Measurements from ENCODE around the gene ZBBX.

The ZBBX gene

DNA sequence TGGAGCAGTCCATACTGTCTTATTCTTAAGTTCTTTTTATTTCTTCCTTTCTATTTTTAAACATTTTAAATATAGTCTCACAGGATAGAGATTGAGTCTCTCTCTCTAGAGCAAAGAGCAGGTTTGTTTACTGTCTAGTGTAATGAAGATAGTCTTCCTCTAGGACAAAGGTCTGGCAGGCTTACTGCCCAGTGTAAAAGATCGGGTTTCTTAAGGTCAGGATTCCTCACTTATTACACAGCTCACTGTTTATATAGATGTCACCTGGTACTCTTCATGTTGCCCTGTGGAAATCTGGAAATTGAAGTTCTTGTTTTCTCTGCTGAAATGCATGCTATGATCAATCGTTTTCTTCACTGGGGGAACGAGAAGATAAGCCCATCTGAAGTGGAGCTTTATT is 76.0 kb downstream of the ZBBX start:
- no peak for DNase-seq

DNA sequence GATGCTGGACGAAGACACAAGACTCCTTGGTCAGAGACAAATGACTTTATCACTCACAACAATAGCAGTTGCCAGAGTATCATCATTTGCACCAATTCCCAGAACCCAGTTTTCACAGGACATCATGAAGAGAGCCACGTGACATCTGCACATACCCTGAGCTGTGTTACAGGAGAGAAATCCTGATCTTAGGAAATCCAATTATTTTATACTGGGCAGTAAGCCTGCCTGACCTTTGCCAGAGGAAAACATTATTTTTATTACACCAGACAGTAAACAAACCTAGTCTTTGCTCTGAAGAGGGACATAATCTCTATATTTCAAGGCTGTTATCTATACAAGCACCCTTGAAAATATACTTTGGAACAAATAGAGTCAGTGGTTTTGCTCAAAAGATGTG is 77.4 kb downstream of the ZBBX start:
- DNase-seq = no peak

DNA sequence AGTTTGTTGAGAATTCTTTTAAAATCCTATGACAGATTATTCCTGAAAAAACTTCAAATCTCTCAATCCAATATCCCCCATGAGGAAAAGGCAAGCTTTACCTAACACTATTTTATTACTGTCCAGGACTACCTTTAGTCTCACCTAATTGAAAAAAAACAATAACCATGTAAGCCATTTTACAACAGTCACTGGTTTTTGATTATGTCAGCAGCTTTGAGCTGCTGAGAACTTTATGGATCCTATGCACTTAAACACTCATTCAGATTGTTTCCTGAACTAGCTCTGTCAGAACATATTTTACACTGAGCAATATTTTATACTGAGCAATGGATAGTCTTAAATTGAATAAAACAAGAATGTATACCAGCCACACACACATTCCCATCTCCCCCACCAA is 79.9 kb downstream of the ZBBX start:
- DNase-seq = no peak

DNA sequence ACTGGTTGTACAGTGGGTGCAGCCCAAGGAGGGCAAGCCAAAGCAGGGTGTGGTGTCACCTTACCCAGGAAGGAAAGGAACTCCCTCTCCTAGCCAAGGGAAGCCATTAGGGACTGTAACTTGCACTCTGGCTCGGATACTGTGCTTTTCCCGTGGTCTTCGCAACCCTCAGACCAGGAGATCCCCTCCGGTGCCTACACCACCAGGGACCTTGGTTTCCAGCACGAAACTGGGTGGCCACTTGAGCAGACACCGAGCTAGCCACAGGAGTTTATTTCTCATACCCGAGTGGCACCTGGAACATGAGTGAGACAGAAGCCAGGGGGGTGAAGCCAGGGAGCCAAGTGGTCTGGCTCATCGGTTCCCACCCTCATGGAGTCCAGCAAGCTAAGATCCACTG is 90.7 kb downstream of the ZBBX start:
- DNase-seq = no peak

DNA sequence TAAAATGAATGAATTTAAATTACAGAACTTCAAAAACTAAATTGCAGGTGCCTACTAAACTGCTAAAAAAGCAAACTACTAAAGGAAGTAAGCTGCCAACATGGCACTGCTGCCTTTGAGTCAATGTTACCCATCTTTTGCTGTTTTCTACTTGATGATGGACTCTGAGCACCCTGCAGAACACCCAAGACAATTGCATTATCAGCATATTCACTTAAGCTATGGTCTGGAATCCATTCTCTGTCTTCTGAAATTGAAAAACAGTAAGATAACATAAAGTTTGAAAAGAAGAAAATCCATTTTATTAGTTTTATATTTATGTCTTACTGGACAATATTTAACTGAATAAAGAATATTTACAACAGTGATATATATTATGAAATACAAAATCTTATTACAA is 91.4 kb downstream of the ZBBX start:
- DNase-seq = no peak

DNA sequence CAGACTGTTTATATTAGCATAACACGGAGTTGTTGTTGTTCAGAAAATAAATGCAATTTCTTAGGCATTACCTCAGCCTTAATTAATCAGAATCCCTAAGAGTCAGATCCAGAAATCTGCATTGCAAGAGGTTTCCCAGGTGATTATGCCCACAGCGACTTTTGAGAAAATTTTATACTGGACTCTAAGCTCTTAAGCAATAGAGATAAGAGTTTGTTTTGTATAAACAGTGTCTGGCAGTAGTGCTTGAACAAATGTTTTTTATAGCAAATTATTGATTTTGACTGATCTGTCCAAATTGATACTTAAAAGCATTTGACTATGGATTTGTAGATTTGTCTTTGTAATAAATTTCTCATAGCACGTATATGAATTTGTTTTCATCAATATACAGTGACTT is 92.8 kb downstream of the ZBBX start:
- DNase-seq = no peak

DNA sequence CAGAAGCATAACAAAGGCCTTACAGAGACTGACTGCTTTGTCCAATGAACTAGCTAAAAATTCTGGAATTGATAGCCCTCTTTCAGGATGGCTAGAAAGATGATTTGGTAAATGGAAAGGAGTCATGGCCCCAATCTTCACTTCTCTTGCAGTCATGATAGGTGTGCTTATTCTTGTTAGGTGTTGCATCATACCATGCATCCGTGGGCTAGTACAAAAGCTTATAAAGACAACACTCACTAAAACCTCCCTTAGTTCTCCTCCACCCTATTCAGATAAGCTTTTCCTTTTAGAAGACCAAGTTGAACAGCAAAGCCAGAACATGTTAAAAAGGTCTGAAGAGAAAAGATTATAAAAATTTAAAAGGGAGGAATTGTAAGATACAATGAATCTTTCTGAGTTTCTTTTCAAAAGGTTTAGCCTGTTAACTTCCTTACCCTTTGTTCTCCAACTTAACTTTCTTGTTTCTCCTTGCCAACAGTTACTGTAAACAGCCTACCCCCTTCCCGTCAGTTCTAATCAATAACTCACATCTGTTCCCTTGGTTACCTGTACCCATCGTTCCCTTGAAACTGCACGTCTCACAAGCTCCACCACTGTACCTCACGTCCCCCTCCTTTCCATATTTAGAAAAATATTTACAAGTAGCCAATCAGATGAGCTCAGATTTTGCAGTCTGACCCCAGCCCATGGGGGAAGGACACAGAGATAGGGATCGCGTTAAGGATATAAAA is 105.8 kb downstream of the ZBBX start:
- no peak for DNase-seq

DNA sequence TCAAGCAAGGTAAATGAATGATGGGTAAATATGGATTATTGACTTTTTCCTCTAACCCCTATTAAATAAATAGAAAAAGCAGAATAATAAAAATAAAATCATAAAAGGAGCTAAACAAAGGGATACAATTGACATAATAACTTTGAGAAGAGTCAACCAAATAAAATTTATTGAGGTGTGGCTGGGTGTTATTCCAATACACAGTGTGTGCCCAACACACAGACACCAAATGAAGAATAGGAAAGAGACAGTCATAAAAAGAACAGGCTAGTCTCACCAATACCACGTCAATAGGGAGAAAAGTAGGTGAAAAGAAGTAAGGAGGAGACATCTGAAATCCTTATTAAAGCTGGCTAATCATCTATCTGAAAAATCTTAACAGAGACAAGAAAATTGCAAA is 127.1 kb downstream of the ZBBX start:
- no peak for DNase-seq

DNA sequence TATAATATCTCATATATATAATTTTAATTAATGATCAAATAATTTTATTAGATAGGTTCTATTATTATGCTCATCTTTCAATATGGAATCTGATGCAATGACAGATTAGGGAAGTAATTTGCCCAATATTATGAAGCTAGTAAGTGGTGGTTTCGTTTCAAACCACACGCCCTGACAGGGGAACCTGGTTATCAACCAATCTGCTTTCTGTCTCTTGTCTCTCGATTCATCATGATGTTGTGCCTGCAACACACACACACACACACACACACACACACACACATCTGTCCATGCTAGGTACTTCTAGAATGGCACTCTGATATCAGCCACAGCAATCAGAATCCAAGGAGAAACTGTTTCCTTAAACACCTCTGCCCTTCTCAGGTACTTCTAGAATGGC is 128.4 kb downstream of the ZBBX start:
- no peak for DNase-seq

DNA sequence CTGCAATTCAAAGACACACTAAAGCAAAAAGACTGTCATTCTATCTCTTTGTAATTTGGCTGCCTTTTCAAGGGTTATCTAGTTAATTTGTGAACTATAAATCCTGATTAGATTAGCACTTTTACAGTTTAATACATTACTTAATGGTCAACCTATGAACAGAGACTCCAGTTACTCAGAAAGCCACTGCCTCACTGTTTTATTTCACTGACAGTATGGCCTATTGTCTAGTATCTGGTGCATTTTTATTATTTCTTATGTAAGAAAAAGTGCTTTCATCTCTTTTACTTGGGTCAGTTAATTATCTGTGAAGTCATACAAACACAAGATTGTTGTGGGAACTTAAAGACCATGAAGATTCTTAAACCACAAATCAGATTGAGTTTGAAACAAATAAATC is 133.8 kb downstream of the ZBBX start:
- no peak for DNase-seq

DNA sequence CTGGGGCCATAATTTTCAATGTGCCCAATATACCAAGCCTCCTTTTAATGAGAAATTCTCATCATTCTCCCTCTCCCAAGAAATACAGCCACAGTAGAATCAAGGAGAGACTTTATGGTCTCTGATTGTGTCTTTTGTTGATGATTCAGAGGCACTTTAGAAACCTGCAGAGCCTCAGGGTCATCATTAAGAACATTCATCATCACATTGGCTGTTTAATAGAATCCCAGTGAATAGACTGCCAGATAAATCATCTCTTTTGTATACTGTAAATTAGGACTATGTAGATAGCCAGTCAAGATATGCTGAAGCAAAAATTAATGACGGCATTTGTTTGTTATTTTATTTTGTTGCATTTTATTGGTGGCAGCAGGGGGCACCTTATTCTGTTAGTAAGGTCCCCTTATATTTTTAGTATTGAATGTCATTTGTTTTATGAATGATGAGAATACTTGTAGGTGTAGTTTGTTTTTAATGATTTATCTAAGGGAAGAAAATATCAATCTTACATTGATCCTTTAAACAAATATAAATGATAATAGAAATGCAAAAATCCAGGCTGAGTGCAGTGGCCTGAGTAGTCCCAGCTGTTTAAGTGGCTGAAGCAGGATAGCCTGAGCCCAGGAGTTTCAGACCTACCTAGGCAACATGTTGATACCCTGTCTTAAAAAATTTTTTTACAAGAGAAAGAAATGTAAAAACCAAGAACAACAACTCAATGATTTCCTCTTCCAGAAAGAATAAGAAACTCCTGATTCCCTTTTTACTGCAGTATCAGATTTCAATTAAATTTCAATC is 138.8 kb downstream of the ZBBX start:
- DNase-seq = no peak

DNA sequence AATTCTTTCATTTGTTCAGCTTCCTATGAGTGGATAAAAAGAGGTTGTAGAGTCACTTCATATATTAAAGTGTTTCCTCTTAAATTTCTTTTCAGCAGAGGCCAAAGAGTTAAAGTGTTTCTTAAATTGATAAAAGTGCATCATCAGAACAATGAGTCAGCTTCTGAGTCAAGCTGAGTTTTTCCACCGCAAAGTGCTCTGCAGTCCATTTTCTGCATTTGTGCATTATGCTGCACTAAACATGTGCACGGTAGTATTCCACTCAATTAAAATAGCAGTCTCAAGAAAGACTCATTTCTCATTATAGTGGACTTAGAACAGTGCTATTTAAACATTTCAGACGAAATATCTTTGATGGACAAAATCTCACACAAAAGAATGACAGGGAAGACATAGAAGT is 152.0 kb downstream of the ZBBX start:
- no peak for DNase-seq

DNA sequence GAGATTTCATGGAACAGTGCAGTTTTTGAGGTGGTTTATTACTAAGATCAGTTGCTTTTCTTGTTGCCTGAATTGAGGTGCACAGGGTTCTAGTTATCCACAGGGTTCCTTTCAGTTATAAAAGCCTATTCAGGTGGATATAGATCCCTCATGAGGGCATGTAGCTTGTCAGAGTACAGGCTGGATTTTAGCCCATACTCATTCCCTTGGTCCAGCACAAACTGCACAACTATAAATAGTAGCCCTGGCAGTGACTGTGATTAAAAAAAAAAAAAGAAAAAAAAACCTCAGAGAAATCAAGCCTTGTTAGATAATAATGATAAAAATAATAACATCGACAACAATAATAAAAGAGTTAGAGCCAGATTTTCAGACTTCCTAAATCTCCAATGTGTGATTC is 154.3 kb downstream of the ZBBX start:
- DNase-seq = no peak

DNA sequence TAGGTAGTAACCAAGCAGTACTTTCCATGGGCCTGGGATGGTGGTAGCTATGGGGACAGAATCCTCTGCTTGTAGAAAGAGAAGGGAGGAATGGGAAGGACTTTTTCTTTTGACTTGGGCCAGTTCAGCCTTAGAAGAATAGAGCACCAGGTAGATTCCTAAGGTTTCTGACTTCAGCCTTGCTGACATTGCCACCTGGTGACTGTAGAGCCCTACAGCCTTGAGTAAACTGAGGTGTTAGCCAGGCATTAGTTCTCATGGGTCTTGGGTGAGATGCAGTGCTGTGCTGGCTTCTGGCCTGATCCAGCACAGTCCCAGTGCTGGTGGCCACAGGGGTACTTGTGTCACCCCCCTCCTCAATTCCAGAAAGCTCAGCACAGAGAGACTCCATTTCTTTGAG is 171.1 kb downstream of the ZBBX start:
- no peak for DNase-seq

DNA sequence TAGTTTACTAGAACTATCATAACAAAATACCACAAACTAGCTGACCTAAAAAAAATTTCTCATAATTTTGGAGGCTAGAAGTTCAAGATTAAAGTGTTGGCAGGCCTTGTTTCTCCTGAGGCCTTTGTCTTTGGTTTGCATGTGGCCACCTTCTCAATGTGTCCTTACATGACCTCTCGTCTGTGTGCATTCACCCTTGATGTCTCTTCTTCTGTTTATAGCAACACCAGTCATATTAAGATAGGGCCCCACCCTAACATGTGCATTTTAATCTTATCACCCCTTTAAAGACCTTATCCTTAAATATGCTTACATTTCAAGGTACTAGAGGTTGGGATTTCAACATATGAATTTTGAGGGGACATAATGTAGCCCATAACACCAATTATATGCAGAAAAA is 177.0 kb downstream of the ZBBX start:
- DNase-seq = no peak

DNA sequence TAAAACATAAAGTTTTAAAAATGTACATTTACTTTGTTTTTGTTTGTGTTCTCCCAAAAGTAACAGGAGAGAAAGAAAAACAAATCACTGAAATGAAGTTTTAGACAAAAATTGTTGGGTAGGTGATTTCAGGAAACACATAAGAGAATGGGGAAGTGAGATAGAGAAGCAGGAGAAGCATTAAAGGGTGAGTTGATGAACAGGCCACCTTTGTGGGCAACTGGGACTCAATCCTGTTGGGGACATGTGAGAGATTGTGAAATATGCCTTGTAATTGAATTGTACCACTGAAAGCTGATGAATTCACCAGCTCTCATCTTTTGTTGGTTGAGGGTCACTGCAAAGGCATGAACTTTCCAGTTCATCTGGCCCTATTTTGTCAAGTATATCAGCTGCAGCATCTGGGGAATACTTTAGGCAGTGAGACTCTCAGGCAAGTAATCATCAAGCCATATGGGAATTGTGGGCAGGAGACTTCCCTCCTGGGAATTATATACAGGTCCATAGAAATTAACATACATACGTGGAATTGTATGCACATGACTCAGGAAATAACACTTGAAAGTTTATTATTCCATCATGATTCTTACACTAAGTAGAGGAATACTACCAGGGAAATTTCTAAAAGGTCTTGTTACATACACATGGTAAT is 181.0 kb downstream of the ZBBX start:
- no peak for DNase-seq

Measured in NCI-H1048 (cell line).